K562 (cell line): Measurements from ENCODE around the gene ETV2. TPM values are rescaled to one million over a fixed set of nuclear protein-coding genes. Genes with fewer than 3 reads are reported as not detected.

Experiments
- DPF2 ChIP-seq: fragments of 450-650 bp; IDR thresholded peaks from 2 replicates; pipeline ENCODE4 v1.6.1; 2016
- KDM4B ChIP-seq, 2 experiments: fragments of 450-650 bp in 1 of 2; sonication (generic) in 1 of 2; IDR thresholded peaks; 2 replicates each; pipeline ENCODE4 v1.6.1; 2016 to 2017; ENCODE audit warnings: borderline replicate concordance in 2 of 2, antibody characterized with exemption in 1 of 2, low read depth in 1 of 2, mild to moderate bottlenecking in 1 of 2
- NCOA6 ChIP-seq: fragments of 450-650 bp; IDR thresholded peaks from 2 replicates; pipeline ENCODE4 v1.6.1; 2017; ENCODE audit warnings: mild to moderate bottlenecking
- PHF21A ChIP-seq: fragments of 450-650 bp; IDR thresholded peaks from 2 replicates; pipeline ENCODE4 v1.6.1; 2017; ENCODE audit warnings: low read depth, borderline replicate concordance
- RB1 ChIP-seq: fragments of 450-650 bp; IDR thresholded peaks from 2 replicates; pipeline ENCODE4 v1.6.1; 2017; ENCODE audit warnings: low read depth, mild to moderate bottlenecking
- TAF1 ChIP-seq: IDR thresholded peaks from 2 replicates; pipeline ENCODE4 v1.6.1; 2011; ENCODE audit warnings: mild to moderate bottlenecking, low read length, moderate library complexity; ENCODE audit not compliant: insufficient read depth, control insufficient read depth, severe bottlenecking; ENCODE audit errors: extremely low read depth
- ZNF551 ChIP-seq: fragments of 250-450 bp; sonication (Bioruptor Pico); IDR thresholded peaks from 2 replicates; pipeline ENCODE4 v1.5.0; 2021; ENCODE audit warnings: mild to moderate bottlenecking, moderate library complexity
- ZNF584 ChIP-seq: fragments of 200-800 bp; sonication (Bioruptor generic); IDR thresholded peaks from 2 replicates; pipeline ENCODE4 v1.6.1; 2016; ENCODE audit warnings: low read depth, mild to moderate bottlenecking, missing genetic modification characterization, missing compliant biosample characterization
- polyA plus RNA-seq, 8 experiments: library from polyadenylated mRNA; depleted of rRNA in 4 of 8; stranded (reverse) in 5 of 8; unstranded in 3 of 8; fragments of >200 nt; fragmentation: Nextera tagmentation in 2 of 8; fragmentation: Illumina TruSeq in 1 of 8; extraction: Ambion mirVana in 2 of 8; extraction: Trizol in 1 of 8; gene quantifications; 2 replicates each; pipeline versions ENCODE4 v1.2.1 to v1.2.3, GENCODE V29; 2011 to 2014; ENCODE audit warnings: inconsistent platforms in 1 of 8, missing spikeins in 1 of 8
- total RNA-seq, 7 experiments: library from RNA; depleted of rRNA in 6 of 7; stranded (reverse); fragments of >200 nt in 6 of 7; fragmentation: Illumina TruSeq in 2 of 7; extraction: Trizol in 2 of 7; gene quantifications; 2 replicates each; pipeline versions ENCODE4 v1.2.1 to v1.2.3, GENCODE V29; 2011 to 2021; ENCODE audit warnings: low replicate concordance in 1 of 7
- TF ChIP-seq, protein P1 (sequence below), 3 experiments: fragments of 200-800 bp in 1 of 3; fragments of 250-450 bp in 1 of 3; fragments of 450-650 bp in 1 of 3; sonication (Bioruptor Pico) in 1 of 3; sonication (Bioruptor generic) in 1 of 3; formaldehyde crosslinking in 1 of 3; IDR thresholded peaks; 2 replicates each; pipeline versions ENCODE4 v1.6.1 to v1.8.0; 2016 to 2022; ENCODE audit warnings: mild to moderate bottlenecking in 2 of 3, missing genetic modification characterization in 2 of 3, missing compliant biosample characterization in 1 of 3, moderate library complexity in 1 of 3
- TF ChIP-seq, protein P2 (sequence below): fragments of 250-450 bp; sonication (Bioruptor Pico); IDR thresholded peaks from 2 replicates; pipeline ENCODE4 v1.5.0; 2021
- TF ChIP-seq, protein P3 (sequence below): sonication (generic); formaldehyde crosslinking; IDR thresholded peaks from 2 replicates; pipeline ENCODE4 v1.9.0; 2022; ENCODE audit warnings: mild to moderate bottlenecking, missing genetic modification reagents

Gene ETV2
- total and polyA plus RNA-seq, 9 of the 15 experiments (the other 6 are each of a cell fraction or from before 2014, with no cell fraction given) = 0.11 to 3.7 (median 0.55) TPM

DNA sequence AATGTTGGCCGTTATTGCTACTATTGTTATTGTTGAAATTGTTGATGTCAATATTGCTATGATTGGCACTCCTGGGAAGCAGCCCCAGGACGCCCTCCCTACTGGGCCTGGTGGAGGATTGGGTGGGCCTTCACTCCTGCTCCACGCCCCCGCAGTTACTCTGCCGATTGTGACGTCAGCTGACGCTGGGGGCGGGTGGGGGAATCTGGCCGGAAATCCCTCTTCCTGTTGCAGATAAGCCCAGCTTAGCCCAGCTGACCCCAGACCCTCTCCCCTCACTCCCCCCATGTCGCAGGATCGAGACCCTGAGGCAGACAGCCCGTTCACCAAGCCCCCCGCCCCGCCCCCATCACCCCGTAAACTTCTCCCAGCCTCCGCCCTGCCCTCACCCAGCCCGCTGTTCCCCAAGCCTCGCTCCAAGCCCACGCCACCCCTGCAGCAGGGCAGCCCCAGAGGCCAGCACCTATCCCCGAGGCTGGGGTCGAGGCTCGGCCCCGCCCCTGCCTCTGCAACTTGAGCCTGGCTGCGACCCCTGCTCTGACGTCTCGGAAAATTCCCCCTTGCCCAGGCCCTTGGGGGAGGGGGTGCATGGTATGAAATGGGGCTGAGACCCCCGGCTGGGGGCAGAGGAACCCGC, at the start of gene ETV2 (continued):
- TF ChIP-seq, protein P1, sequence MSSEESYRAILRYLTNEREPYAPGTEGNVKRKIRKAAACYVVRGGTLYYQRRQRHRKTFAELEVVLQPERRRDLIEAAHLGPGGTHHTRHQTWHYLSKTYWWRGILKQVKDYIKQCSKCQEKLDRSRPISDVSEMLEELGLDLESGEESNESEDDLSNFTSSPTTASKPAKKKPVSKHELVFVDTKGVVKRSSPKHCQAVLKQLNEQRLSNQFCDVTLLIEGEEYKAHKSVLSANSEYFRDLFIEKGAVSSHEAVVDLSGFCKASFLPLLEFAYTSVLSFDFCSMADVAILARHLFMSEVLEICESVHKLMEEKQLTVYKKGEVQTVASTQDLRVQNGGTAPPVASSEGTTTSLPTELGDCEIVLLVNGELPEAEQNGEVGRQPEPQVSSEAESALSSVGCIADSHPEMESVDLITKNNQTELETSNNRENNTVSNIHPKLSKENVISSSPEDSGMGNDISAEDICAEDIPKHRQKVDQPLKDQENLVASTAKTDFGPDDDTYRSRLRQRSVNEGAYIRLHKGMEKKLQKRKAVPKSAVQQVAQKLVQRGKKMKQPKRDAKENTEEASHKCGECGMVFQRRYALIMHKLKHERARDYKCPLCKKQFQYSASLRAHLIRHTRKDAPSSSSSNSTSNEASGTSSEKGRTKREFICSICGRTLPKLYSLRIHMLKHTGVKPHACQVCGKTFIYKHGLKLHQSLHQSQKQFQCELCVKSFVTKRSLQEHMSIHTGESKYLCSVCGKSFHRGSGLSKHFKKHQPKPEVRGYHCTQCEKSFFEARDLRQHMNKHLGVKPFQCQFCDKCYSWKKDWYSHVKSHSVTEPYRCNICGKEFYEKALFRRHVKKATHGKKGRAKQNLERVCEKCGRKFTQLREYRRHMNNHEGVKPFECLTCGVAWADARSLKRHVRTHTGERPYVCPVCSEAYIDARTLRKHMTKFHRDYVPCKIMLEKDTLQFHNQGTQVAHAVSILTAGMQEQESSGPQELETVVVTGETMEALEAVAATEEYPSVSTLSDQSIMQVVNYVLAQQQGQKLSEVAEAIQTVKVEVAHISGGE (CRISPR knock-in tag; IDR thresholded peaks at IDR 0.05) = no peak
- TF ChIP-seq RB1 = no peak
- TF ChIP-seq PHF21A = peak; percentile 62; the same call in 1 of the 2 replicates
- no peak for TF ChIP-seq TAF1
- TF ChIP-seq ZNF584 (CRISPR knock-in tag) = no peak
- TF ChIP-seq, protein P2, sequence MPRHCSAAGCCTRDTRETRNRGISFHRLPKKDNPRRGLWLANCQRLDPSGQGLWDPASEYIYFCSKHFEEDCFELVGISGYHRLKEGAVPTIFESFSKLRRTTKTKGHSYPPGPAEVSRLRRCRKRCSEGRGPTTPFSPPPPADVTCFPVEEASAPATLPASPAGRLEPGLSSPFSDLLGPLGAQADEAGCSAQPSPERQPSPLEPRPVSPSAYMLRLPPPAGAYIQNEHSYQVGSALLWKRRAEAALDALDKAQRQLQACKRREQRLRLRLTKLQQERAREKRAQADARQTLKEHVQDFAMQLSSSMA (CRISPR knock-in tag) = no peak
- TF ChIP-seq NCOA6 = no peak
- 0 out of 2 replicates have a peak, but pooled peaks have one; percentile 44 for TF ChIP-seq DPF2
- peak in 1 of 2 experiments; percentile 16; a peak in 1 of 4 replicates for TF ChIP-seq KDM4B (IDR thresholded peaks at IDR 0.05; ENCODE audit: borderline replicate concordance in 2 of 2, low read depth in 1 of 2)
- TF ChIP-seq, protein P3, sequence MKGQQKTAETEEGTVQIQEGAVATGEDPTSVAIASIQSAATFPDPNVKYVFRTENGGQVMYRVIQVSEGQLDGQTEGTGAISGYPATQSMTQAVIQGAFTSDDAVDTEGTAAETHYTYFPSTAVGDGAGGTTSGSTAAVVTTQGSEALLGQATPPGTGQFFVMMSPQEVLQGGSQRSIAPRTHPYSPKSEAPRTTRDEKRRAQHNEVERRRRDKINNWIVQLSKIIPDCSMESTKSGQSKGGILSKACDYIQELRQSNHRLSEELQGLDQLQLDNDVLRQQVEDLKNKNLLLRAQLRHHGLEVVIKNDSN = peak; percentile 29; the same call in 1 of the 2 replicates
- TF ChIP-seq ZNF551 (CRISPR knock-in tag) = no peak
